Liver (tissue), 9 donors: ENCODE measurements around the gene CRYBA1. TPM values are rescaled to one million over a fixed set of nuclear protein-coding genes. Genes with fewer than 3 reads are reported as not detected.
"Not testable (repeated sequence)": the region's sequence is repeated elsewhere in the genome, so short reads cannot be mapped to it uniquely, and the experiment has no call there.

Source experiments
- DNase-seq: peaks from one replicate; pipeline ENCODE4 v3.0.0-alpha.2; 2017; ENCODE audit warnings: low spot score
- H3K27ac ChIP-seq, 2 donors: one replicate each; pipeline ENCODE4 v1.7.0; 2013; ENCODE audit warnings: inconsistent platforms in 2 of 2, low read length in 2 of 2, control low read depth in 1 of 2, low read depth in 1 of 2, mild to moderate bottlenecking in 1 of 2
- H3K27me3 ChIP-seq, 4 donors: one replicate each; pipeline versions ENCODE4 v1.6.1 to v1.7.0; 2013; ENCODE audit warnings: low read length in 3 of 4, inconsistent platforms in 1 of 4, mild to moderate bottlenecking in 1 of 4, moderate library complexity in 1 of 4; ENCODE audit not compliant: control insufficient read depth in 4 of 4, insufficient read depth in 4 of 4
- H3K36me3 ChIP-seq, 4 donors: one replicate each; pipeline versions ENCODE4 v1.6.1 to v1.7.0; 2013; ENCODE audit warnings: low read length in 3 of 4, mild to moderate bottlenecking in 3 of 4, low read depth in 1 of 4, moderate library complexity in 1 of 4; ENCODE audit not compliant: control insufficient read depth in 4 of 4, insufficient read depth in 3 of 4
- H3K4me1 ChIP-seq, 4 donors: one replicate each; pipeline versions ENCODE4 v1.6.1 to v1.7.0; 2013; ENCODE audit warnings: low read length in 3 of 4, mild to moderate bottlenecking in 3 of 4, moderate library complexity in 1 of 4; ENCODE audit not compliant: control insufficient read depth in 4 of 4, insufficient read depth in 4 of 4
- H3K4me3 ChIP-seq, 3 donors: one replicate each; pipeline versions ENCODE4 v1.6.1 to v1.7.0; 2013; ENCODE audit warnings: low read length in 3 of 3, control low read depth in 1 of 3, low read depth in 1 of 3, mild to moderate bottlenecking in 1 of 3
- H3K9ac ChIP-seq, 2 donors: one replicate each; pipeline ENCODE4 v1.7.0; 2013; ENCODE audit warnings: low read length in 2 of 2, mild to moderate bottlenecking in 2 of 2, moderate library complexity in 2 of 2, control low read depth in 1 of 2, low read depth in 1 of 2
- H3K9me3 ChIP-seq, 4 donors: one replicate each; pipeline versions ENCODE4 v1.6.1 to v1.7.0; 2013; ENCODE audit warnings: low read length in 3 of 4; ENCODE audit not compliant: control insufficient read depth in 4 of 4
- EGR1 ChIP-seq, 2 donors: IDR thresholded peaks; 2 replicates each; pipeline ENCODE4 v1.6.1; 2016 to 2018; ENCODE audit warnings: antibody characterized with exemption in 2 of 2, low read depth in 2 of 2
- FOXA1 ChIP-seq: IDR thresholded peaks from 2 replicates; pipeline ENCODE4 v1.6.1; 2016; ENCODE audit warnings: antibody characterized with exemption
- FOXA2 ChIP-seq: IDR thresholded peaks from 2 replicates; pipeline ENCODE4 v1.6.1; 2016; ENCODE audit warnings: antibody characterized with exemption
- GABPA ChIP-seq, 2 donors: IDR thresholded peaks in 1 of 2; conservative IDR thresholded peaks in 1 of 2; 2 replicates each; pipeline ENCODE4 v1.6.1; 2016; ENCODE audit warnings: antibody characterized with exemption in 2 of 2, mild to moderate bottlenecking in 1 of 2, moderate library complexity in 1 of 2
- HNF4G ChIP-seq: IDR thresholded peaks from 2 replicates; pipeline ENCODE4 v1.6.1; 2016; ENCODE audit warnings: antibody characterized with exemption
- JUND ChIP-seq, 2 donors: IDR thresholded peaks; 2 replicates each; pipeline ENCODE4 v1.6.1; 2016; ENCODE audit warnings: antibody characterized with exemption in 2 of 2
- RAD21 ChIP-seq, 2 donors: IDR thresholded peaks; 2 replicates each; pipeline ENCODE4 v1.6.1; 2016; ENCODE audit warnings: antibody characterized with exemption in 2 of 2, mild to moderate bottlenecking in 2 of 2
- REST ChIP-seq: IDR thresholded peaks from 2 replicates; pipeline ENCODE4 v1.6.1; 2016; ENCODE audit warnings: antibody characterized with exemption, mild to moderate bottlenecking
- RXRA ChIP-seq, 2 donors: IDR thresholded peaks; 2 replicates each; pipeline ENCODE4 v1.6.1; 2017 to 2018; ENCODE audit warnings: antibody characterized with exemption in 2 of 2, mild to moderate bottlenecking in 1 of 2
- SP1 ChIP-seq: IDR thresholded peaks from 2 replicates; pipeline ENCODE4 v1.6.1; 2018; ENCODE audit warnings: antibody characterized with exemption, mild to moderate bottlenecking
- TAF1 ChIP-seq: conservative IDR thresholded peaks from 2 replicates; pipeline ENCODE4 v1.6.1; 2016; ENCODE audit warnings: antibody characterized with exemption, mild to moderate bottlenecking
- YY1 ChIP-seq: IDR thresholded peaks from 2 replicates; pipeline ENCODE4 v1.6.1; 2016; ENCODE audit warnings: antibody characterized with exemption, mild to moderate bottlenecking
- WGBS: extraction: QIAGEN DNeasy Blood & Tissue Kit; methylation state at CpG from one replicate; pipeline ENCODE4 v1.1.7; 2013; 5-methylcytosine and 5-hydroxymethylcytosine counted together
- polyA plus RNA-seq, 2 donors: library from polyadenylated mRNA; stranded (reverse) in 1 of 2; unstranded in 1 of 2; fragments of 200-250 nt in 1 of 2; fragments of >200 nt in 1 of 2; fragmentation: Nextera tagmentation in 1 of 2; extraction: Ambion mirVana in 1 of 2; gene quantifications; one replicate each; pipeline versions ENCODE4 v1.2.1 to v1.2.3, GENCODE V29; 2013 to 2015
- total RNA-seq, 2 donors: library from RNA; depleted of rRNA; stranded (reverse); fragments of >200 nt; gene quantifications; one replicate each; pipeline ENCODE4 v1.2.3, GENCODE V29; 2014
- TF ChIP-seq, protein P1 (sequence below): IDR thresholded peaks from 2 replicates; pipeline ENCODE4 v1.6.1; 2016; ENCODE audit warnings: antibody characterized with exemption
- donor health status: healthy.
- donor health status: healthy.
- donor health status: healthy.
- donor health status: healthy.
- donor health status: healthy.

CRYBA1 gene
- total and polyA plus RNA-seq, 4 donors, result not detected

DNA sequence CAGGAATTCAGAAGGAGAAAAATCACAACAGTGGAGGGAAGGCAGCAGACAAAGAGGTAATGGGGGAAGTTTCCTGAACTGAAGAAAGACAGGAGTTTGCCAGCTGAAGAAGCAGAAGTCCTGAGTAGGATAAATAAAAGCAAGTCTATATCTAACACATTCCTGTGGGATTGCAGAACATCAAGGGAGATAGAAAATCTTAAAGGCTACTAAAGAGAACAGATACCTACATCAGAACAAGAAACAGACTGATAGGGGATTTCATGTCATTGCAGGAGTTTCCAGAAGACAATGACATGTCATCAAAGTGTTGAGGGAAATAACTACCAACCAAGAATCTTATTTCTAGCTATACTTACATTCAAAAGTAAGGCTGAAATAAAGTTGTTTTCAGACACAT lies 21.3 kb upstream of the CRYBA1 start:
- Histone ChIP-seq H3K27ac (no peak overlapping the region), H3K4me1 (no peaks in the 10 kb centered on the region), H3K27me3 (no peaks in the 10 kb centered on the region), H3K9me3 (no peaks in the 10 kb centered on the region), H3K4me3 (no peak overlapping the region), H3K36me3 (no peaks in the 10 kb centered on the region), H3K9ac (no peak overlapping the region)
- no peak for TF ChIP-seq EGR1 (IDR thresholded peaks at IDR 0.05; ENCODE audit: low read depth in 2 of 2)
- TF ChIP-seq HNF4G, result no peak
- TF ChIP-seq RAD21 (IDR thresholded peaks at IDR 0.05), result no peak
- TF ChIP-seq GABPA (IDR thresholded peaks at IDR 0.05 in 1 of 2, conservative IDR thresholded peaks at IDR 0.05 in 1 of 2), result no peak
- no peak for TF ChIP-seq RXRA (IDR thresholded peaks at IDR 0.05)
- no peak for TF ChIP-seq FOXA2
- no peak for TF ChIP-seq REST
- no peak for TF ChIP-seq JUND (IDR thresholded peaks at IDR 0.05)
- no peak for TF ChIP-seq SP1
- DNase-seq, result no peak

DNA sequence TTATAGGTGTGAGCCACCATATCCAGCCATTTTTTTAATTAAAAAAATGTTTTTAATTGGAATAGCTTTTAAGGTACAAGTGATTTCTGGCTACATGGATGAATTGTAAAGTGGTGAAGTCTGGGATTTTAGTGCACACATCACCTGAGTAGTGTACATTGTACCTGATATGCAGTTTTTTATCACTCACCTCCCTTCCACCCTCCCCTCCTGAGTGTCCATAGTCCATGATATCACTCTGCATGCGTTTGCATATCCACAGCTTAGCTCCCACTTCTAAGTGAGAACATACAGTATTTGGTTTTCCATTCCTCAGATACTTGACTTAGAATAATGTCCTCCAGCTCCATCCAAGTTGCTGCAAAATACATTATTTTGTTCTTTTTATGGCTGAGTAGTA lies 13.4 kb upstream of the CRYBA1 start:
- 85% methylated on average over 1 of the region's 1 CpG for WGBS
- no peak overlapping the region for H3K9ac ChIP-seq
- H3K27ac ChIP-seq, result no peak overlapping the region
- H3K4me1 ChIP-seq, result peaks cover 0 to 4% (median under 1%) of the 10 kb centered on the region in 4 donors
- TF ChIP-seq TAF1, result no peak
- TF ChIP-seq YY1, result no peak
- TF ChIP-seq, protein P1, sequence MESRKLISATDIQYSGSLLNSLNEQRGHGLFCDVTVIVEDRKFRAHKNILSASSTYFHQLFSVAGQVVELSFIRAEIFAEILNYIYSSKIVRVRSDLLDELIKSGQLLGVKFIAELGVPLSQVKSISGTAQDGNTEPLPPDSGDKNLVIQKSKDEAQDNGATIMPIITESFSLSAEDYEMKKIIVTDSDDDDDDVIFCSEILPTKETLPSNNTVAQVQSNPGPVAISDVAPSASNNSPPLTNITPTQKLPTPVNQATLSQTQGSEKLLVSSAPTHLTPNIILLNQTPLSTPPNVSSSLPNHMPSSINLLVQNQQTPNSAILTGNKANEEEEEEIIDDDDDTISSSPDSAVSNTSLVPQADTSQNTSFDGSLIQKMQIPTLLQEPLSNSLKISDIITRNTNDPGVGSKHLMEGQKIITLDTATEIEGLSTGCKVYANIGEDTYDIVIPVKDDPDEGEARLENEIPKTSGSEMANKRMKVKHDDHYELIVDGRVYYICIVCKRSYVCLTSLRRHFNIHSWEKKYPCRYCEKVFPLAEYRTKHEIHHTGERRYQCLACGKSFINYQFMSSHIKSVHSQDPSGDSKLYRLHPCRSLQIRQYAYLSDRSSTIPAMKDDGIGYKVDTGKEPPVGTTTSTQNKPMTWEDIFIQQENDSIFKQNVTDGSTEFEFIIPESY, result no peak
- no peak for TF ChIP-seq FOXA1
- no peak for TF ChIP-seq FOXA2
- TF ChIP-seq RXRA (IDR thresholded peaks at IDR 0.05), result no peak
- no peaks in the 10 kb centered on the region for H3K9me3 ChIP-seq
- H3K4me3 ChIP-seq, result no peak overlapping the region
- H3K36me3 ChIP-seq, result no peaks in the 10 kb centered on the region
- H3K27me3 ChIP-seq, result no peaks in the 10 kb centered on the region
- DNase-seq, result no peak

GRCh38 chr17:29234972-29235371 lies 11.7 kb upstream of the CRYBA1 start:
- H3K36me3 ChIP-seq, H3K9me3 ChIP-seq, H3K4me1 ChIP-seq, H3K9ac ChIP-seq, H3K4me3 ChIP-seq, DNase-seq, H3K27ac ChIP-seq, H3K27me3 ChIP-seq: not testable (repeated sequence)
- 94% methylated on average over 7 of the region's 7 CpGs for WGBS
